Measurements from ENCODE around the gene RIT1.
"Not testable (repeated sequence)": the region's sequence is repeated elsewhere in the genome, so short reads cannot be mapped to it uniquely, and the experiment has no call there.

The RIT1 gene

GRCh38 chr1:155897746-155898145 is 13.4 kb downstream of the RIT1 start:
- TF ChIP-seq EZH2 (IDR thresholded peaks at IDR 0.05; ENCODE audit: borderline replicate concordance, low read length): no peak
- no peak for TF ChIP-seq CTCF (IDR thresholded peaks at IDR 0.05; ENCODE audit: low read length)
- Histone ChIP-seq H3K4me1 (ENCODE audit: insufficient read depth, low read length, severe bottlenecking) (no peaks in the 10 kb centered on the region), H3K27ac (ENCODE audit: low read depth, low read length, poor library complexity, severe bottlenecking) (no peak overlapping the region), H3K27me3 (ENCODE audit: insufficient read depth, low read length) (no peaks in the 10 kb centered on the region), H2AFZ (ENCODE audit: low read length) (no peak overlapping the region), H3K9me3 (ENCODE audit: low read length) (no peaks in the 10 kb centered on the region), H3K4me2 (ENCODE audit: low read length) (no peak overlapping the region), H3K36me3 (ENCODE audit: insufficient read depth, low read length) (peaks cover 53% of the 10 kb centered on the region), H3K9ac (ENCODE audit: low read length) (no peak overlapping the region), H3K9me2 (ENCODE audit: low read depth, low read length) (no peaks in the 10 kb centered on the region), H3F3A (ENCODE audit: insufficient read depth, low read length) (peaks cover 5% of the 10 kb centered on the region), H4K20me1 (ENCODE audit: insufficient read depth, low read length) (0 out of 2 replicates have a peak, but pooled peaks cover 2% of the 10 kb centered on the region), H3K79me2 (ENCODE audit: insufficient read depth, low read length) (no peaks in the 10 kb centered on the region), H3K4me3 (ENCODE audit: low read depth, low read length, poor library complexity, severe bottlenecking) (no peak overlapping the region)

DNA sequence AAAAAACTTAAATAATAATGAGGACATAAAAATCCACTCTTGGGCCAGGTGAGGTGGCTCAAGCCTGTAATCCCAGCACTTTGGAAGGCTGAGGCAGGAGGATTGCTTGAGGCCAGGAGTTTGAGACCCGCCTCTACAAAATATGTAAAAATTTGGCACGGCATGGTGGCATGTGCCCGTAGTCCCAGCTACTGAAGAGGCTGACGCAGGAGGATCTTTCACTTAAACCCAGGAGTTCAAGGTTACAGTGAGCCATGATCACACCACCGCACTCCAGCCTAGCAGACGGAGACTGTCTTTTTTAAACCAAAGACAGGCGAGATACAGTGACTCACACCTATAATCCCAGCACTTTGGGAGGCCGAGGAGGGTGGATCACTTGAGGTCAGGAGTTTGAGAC is 14.7 kb downstream of the RIT1 start:
- not testable (repeated sequence) for H4K20me1 ChIP-seq (ENCODE audit: insufficient read depth, low read length); H3F3A ChIP-seq (ENCODE audit: insufficient read depth, low read length); H2AFZ ChIP-seq (ENCODE audit: low read length); H3K79me2 ChIP-seq (ENCODE audit: insufficient read depth, low read length); H3K4me1 ChIP-seq (ENCODE audit: insufficient read depth, low read length, severe bottlenecking); H3K27me3 ChIP-seq (ENCODE audit: insufficient read depth, low read length); H3K27ac ChIP-seq (ENCODE audit: low read depth, low read length, poor library complexity, severe bottlenecking); H3K9ac ChIP-seq (ENCODE audit: low read length); H3K4me2 ChIP-seq (ENCODE audit: low read length); H3K9me2 ChIP-seq (ENCODE audit: low read depth, low read length); H3K9me3 ChIP-seq (ENCODE audit: low read length); H3K4me3 ChIP-seq (ENCODE audit: low read depth, low read length, poor library complexity, severe bottlenecking)
- peaks cover 48% of the 10 kb centered on the region for H3K36me3 ChIP-seq (ENCODE audit: insufficient read depth, low read length)

DNA sequence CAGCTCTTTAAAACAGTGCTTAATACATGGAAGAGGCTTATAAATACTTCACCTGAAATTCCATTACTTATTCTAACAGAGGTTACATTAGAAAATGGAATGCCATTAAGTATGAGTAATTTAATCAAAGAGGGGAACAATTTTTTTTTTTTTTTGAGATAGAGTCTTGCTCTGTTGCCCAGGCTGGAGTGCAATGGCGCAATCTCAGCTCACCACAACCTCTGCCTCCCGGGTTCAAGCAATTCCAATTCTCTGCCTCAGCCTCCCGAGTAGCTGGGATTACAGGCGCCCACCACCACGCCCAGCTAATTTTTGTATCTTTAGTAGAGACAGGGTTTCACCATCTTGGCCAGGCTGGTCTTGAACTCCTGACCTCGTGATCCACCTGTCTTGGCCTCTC is 15.5 kb downstream of the RIT1 start:
- not testable (repeated sequence) for H3K4me1 ChIP-seq (ENCODE audit: insufficient read depth, low read length, severe bottlenecking); H4K20me1 ChIP-seq (ENCODE audit: insufficient read depth, low read length); H3K9me3 ChIP-seq (ENCODE audit: low read length); H3K4me2 ChIP-seq (ENCODE audit: low read length); H3K27me3 ChIP-seq (ENCODE audit: insufficient read depth, low read length); H3K9ac ChIP-seq (ENCODE audit: low read length); H3K9me2 ChIP-seq (ENCODE audit: low read depth, low read length); H3K4me3 ChIP-seq (ENCODE audit: low read depth, low read length, poor library complexity, severe bottlenecking); H3K79me2 ChIP-seq (ENCODE audit: insufficient read depth, low read length); H2AFZ ChIP-seq (ENCODE audit: low read length); H3K27ac ChIP-seq (ENCODE audit: low read depth, low read length, poor library complexity, severe bottlenecking); H3F3A ChIP-seq (ENCODE audit: insufficient read depth, low read length)
- peaks cover 39% of the 10 kb centered on the region for H3K36me3 ChIP-seq (ENCODE audit: insufficient read depth, low read length)

DNA sequence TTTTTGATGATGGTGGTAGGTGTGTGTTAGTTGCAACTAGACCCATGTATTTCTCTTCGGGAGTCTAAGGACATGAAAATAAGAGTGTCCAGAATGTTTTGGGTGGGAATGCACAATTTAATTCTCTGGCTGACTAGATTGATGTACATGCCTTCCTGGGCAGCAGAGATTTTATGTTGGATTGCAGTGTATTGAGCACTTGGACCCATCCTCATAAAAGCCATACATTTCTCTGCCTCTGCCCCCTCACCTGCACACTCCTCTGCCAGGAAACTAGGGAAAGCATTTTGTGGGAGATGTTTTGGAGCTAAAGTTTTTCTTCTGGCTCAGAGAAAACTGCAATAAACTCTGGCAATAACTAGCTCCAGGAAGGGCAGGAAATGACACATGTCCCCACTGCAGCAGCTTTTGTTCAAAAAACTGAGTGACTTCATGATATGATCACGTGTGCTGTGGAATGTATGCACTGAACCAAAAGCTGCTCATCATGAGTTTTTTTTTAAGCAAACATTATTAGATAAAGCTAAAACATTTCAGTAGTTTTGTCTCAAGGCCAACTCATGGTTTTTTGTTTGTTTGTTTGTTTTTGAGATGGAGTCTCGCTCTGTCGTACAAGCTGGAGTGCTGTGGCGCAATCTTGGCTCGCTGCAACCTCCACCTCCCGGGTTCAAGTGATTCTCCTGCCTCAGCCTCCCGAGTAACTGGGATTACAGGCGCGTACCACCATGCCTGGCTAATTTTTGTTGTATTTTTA is 17.6 kb downstream of the RIT1 start:
- TF ChIP-seq EZH2 (IDR thresholded peaks at IDR 0.05; ENCODE audit: borderline replicate concordance, low read length) (no peak), CTCF (IDR thresholded peaks at IDR 0.05; ENCODE audit: low read length) (no peak)
- Histone ChIP-seq H3K4me2 (ENCODE audit: low read length) (no peak overlapping the region), H3K27ac (ENCODE audit: low read depth, low read length, poor library complexity, severe bottlenecking) (no peak overlapping the region), H3K36me3 (ENCODE audit: insufficient read depth, low read length) (peaks cover 19% of the 10 kb centered on the region), H3K27me3 (ENCODE audit: insufficient read depth, low read length) (no peaks in the 10 kb centered on the region), H3K4me3 (ENCODE audit: low read depth, low read length, poor library complexity, severe bottlenecking) (no peak overlapping the region), H4K20me1 (ENCODE audit: insufficient read depth, low read length) (no peaks in the 10 kb centered on the region), H2AFZ (ENCODE audit: low read length) (no peak overlapping the region), H3K9me3 (ENCODE audit: low read length) (no peaks in the 10 kb centered on the region), H3K4me1 (ENCODE audit: insufficient read depth, low read length, severe bottlenecking) (no peaks in the 10 kb centered on the region), H3K9ac (ENCODE audit: low read length) (no peak overlapping the region), H3K79me2 (ENCODE audit: insufficient read depth, low read length) (no peaks in the 10 kb centered on the region), H3K9me2 (ENCODE audit: low read depth, low read length) (no peaks in the 10 kb centered on the region), H3F3A (ENCODE audit: insufficient read depth, low read length) (peaks cover 5% of the 10 kb centered on the region; the same call in 1 of the 2 replicates)

Measured in OCI-LY1 (cell line).